ENCODE results near the gene PLXNA4. TPM values are rescaled to one million over a fixed set of nuclear protein-coding genes. Genes with fewer than 3 reads are reported as not detected.

The PLXNA4 gene
- total and polyA plus RNA-seq, 2 experiments from 2014 or later = 0.08 to 0.80 TPM

GRCh38 chr7:132230462-132230861 lies 345.8 kb downstream of the PLXNA4 start:
- H3K9me3 Mint-ChIP-seq = no peaks in the 10 kb centered on the region
- H3K4me1 Mint-ChIP-seq = peaks cover 22% of the 10 kb centered on the region

GRCh38 chr7:132228240-132228639 lies 348.0 kb downstream of the PLXNA4 start:
- DNase-seq (ENCODE audit: low spot score) (no peak), ATAC-seq (no peak)
- no peaks in the 10 kb centered on the region for H3K36me3 Mint-ChIP-seq (ENCODE audit: low read depth)
- Histone ChIP-seq H3K4me1 (ENCODE audit: insufficient read depth) (no peaks in the 10 kb centered on the region), H3K79me2 (replicated peaks; ENCODE audit: insufficient read depth) (no peaks in the 10 kb centered on the region), H3K4me3 (no peak overlapping the region), H3K27me3 (ENCODE audit: insufficient read depth) (no peaks in the 10 kb centered on the region), H3F3A (replicated peaks; ENCODE audit: low read depth) (no peaks in the 10 kb centered on the region), H3K9me2 (ENCODE audit: insufficient read depth) (peaks cover 15% of the 10 kb centered on the region), H3K36me3 (ENCODE audit: insufficient read depth) (no peaks in the 10 kb centered on the region), H3K27ac (ENCODE audit: low read depth) (no peak overlapping the region), H4K20me1 (replicated peaks; ENCODE audit: insufficient read depth) (no peaks in the 10 kb centered on the region), H2AFZ (no peak overlapping the region), H3K4me2 (no peak overlapping the region)
- H3K4me1 Mint-ChIP-seq = peaks cover 16% of the 10 kb centered on the region; the same call in 2 of the 3 replicates
- peaks cover 7% of the 10 kb centered on the region for H3K27me3 Mint-ChIP-seq (ENCODE audit: insufficient read depth, low read depth, poor library complexity)
- no peaks in the 10 kb centered on the region for H3K9me3 Mint-ChIP-seq
- H3K27ac Mint-ChIP-seq = no peak overlapping the region
- TF ChIP-seq REST (IDR thresholded peaks at IDR 0.05; ENCODE audit: unreplicated experiment) (no peak), NANOG (IDR thresholded peaks at IDR 0.05; ENCODE audit: borderline replicate concordance) (no peak), EZH2phosphoT487 (IDR thresholded peaks at IDR 0.05; ENCODE audit: unreplicated experiment) (no peak), EZH2 (IDR thresholded peaks at IDR 0.05; ENCODE audit: low read depth, unreplicated experiment) (no peak), JUNB (IDR thresholded peaks at IDR 0.05; ENCODE audit: unreplicated experiment) (no peak), CTCF (conservative IDR thresholded peaks at IDR 0.05; ENCODE audit: low read depth in 2 of 2) (no peak), STAT1 (IDR thresholded peaks at IDR 0.05; ENCODE audit: unreplicated experiment) (no peak), ZNF114 (CRISPR knock-in tag; IDR thresholded peaks at IDR 0.05) (no peak)
- TF ChIP-seq, protein P1, sequence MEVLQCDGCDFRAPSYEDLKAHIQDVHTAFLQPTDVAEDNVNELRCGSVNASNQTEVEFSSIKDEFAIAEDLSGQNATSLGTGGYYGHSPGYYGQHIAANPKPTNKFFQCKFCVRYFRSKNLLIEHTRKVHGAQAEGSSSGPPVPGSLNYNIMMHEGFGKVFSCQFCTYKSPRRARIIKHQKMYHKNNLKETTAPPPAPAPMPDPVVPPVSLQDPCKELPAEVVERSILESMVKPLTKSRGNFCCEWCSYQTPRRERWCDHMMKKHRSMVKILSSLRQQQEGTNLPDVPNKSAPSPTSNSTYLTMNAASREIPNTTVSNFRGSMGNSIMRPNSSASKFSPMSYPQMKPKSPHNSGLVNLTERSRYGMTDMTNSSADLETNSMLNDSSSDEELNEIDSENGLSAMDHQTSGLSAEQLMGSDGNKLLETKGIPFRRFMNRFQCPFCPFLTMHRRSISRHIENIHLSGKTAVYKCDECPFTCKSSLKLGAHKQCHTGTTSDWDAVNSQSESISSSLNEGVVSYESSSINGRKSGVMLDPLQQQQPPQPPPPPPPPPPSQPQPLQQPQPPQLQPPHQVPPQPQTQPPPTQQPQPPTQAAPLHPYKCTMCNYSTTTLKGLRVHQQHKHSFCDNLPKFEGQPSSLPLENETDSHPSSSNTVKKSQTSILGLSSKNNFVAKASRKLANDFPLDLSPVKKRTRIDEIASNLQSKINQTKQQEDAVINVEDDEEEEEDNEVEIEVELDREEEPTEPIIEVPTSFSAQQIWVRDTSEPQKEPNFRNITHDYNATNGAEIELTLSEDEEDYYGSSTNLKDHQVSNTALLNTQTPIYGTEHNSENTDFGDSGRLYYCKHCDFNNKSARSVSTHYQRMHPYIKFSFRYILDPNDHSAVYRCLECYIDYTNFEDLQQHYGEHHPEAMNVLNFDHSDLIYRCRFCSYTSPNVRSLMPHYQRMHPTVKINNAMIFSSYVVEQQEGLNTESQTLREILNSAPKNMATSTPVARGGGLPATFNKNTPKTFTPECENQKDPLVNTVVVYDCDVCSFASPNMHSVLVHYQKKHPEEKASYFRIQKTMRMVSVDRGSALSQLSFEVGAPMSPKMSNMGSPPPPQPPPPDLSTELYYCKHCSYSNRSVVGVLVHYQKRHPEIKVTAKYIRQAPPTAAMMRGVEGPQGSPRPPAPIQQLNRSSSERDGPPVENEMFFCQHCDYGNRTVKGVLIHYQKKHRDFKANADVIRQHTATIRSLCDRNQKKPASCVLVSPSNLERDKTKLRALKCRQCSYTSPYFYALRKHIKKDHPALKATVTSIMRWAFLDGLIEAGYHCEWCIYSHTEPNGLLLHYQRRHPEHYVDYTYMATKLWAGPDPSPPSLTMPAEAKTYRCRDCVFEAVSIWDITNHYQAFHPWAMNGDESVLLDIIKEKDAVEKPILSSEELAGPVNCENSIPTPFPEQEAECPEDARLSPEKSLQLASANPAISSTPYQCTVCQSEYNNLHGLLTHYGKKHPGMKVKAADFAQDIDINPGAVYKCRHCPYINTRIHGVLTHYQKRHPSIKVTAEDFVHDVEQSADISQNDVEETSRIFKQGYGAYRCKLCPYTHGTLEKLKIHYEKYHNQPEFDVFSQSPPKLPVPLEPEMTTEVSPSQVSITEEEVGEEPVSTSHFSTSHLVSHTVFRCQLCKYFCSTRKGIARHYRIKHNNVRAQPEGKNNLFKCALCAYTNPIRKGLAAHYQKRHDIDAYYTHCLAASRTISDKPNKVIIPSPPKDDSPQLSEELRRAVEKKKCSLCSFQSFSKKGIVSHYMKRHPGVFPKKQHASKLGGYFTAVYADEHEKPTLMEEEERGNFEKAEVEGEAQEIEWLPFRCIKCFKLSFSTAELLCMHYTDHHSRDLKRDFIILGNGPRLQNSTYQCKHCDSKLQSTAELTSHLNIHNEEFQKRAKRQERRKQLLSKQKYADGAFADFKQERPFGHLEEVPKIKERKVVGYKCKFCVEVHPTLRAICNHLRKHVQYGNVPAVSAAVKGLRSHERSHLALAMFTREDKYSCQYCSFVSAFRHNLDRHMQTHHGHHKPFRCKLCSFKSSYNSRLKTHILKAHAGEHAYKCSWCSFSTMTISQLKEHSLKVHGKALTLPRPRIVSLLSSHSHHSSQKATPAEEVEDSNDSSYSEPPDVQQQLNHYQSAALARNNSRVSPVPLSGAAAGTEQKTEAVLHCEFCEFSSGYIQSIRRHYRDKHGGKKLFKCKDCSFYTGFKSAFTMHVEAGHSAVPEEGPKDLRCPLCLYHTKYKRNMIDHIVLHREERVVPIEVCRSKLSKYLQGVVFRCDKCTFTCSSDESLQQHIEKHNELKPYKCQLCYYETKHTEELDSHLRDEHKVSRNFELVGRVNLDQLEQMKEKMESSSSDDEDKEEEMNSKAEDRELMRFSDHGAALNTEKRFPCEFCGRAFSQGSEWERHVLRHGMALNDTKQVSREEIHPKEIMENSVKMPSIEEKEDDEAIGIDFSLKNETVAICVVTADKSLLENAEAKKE (CRISPR knock-in tag; IDR thresholded peaks at IDR 0.05) = no peak
- no peak overlapping the region for H3K4me3 Mint-ChIP-seq

More at GRCh38 chr7:132230462-132230861, 345.8 kb downstream of the PLXNA4 start:
- Histone ChIP-seq H3K4me2 (no peak overlapping the region), H3K4me3 (no peak overlapping the region), H3K27ac (ENCODE audit: low read depth) (no peak overlapping the region), H2AFZ (no peak overlapping the region), H3K9me2 (ENCODE audit: insufficient read depth) (peaks cover 18% of the 10 kb centered on the region), H4K20me1 (replicated peaks; ENCODE audit: insufficient read depth) (no peaks in the 10 kb centered on the region), H3F3A (replicated peaks; ENCODE audit: low read depth) (no peaks in the 10 kb centered on the region), H3K36me3 (ENCODE audit: insufficient read depth) (no peaks in the 10 kb centered on the region), H3K79me2 (replicated peaks; ENCODE audit: insufficient read depth) (no peaks in the 10 kb centered on the region), H3K4me1 (ENCODE audit: insufficient read depth) (peaks cover 6% of the 10 kb centered on the region; the same call in 1 of the 2 replicates), H3K27me3 (ENCODE audit: insufficient read depth) (no peaks in the 10 kb centered on the region)
- no peak overlapping the region for H3K27ac Mint-ChIP-seq
- H3K27me3 Mint-ChIP-seq (ENCODE audit: insufficient read depth, low read depth, poor library complexity) = peaks cover 5% of the 10 kb centered on the region
- no peak for TF ChIP-seq STAT1 (IDR thresholded peaks at IDR 0.05; ENCODE audit: unreplicated experiment)
- no peak for TF ChIP-seq CREB1 (CRISPR knock-in tag; IDR thresholded peaks at IDR 0.05; ENCODE audit: low read depth)
- TF ChIP-seq POLR2AphosphoS5 (IDR thresholded peaks at IDR 0.05; ENCODE audit: low read depth) = no peak
- H3K36me3 Mint-ChIP-seq (ENCODE audit: low read depth) = no peaks in the 10 kb centered on the region
- no peak overlapping the region for H3K4me3 Mint-ChIP-seq
- DNase-seq (ENCODE audit: low spot score) (no peak), ATAC-seq (no peak)

Measured in GM23338 (cell line).